ENCODE results near the gene RCOR3. TPM values are rescaled to one million over a fixed set of nuclear protein-coding genes. Genes with fewer than 3 reads are reported as not detected.
"Not testable (repeated sequence)": the region's sequence is repeated elsewhere in the genome, so short reads cannot be mapped to it uniquely, and the experiment has no call there.

The RCOR3 gene
- total RNA-seq, 1 experiment from 2014 or later, result 8.1 TPM

DNA sequence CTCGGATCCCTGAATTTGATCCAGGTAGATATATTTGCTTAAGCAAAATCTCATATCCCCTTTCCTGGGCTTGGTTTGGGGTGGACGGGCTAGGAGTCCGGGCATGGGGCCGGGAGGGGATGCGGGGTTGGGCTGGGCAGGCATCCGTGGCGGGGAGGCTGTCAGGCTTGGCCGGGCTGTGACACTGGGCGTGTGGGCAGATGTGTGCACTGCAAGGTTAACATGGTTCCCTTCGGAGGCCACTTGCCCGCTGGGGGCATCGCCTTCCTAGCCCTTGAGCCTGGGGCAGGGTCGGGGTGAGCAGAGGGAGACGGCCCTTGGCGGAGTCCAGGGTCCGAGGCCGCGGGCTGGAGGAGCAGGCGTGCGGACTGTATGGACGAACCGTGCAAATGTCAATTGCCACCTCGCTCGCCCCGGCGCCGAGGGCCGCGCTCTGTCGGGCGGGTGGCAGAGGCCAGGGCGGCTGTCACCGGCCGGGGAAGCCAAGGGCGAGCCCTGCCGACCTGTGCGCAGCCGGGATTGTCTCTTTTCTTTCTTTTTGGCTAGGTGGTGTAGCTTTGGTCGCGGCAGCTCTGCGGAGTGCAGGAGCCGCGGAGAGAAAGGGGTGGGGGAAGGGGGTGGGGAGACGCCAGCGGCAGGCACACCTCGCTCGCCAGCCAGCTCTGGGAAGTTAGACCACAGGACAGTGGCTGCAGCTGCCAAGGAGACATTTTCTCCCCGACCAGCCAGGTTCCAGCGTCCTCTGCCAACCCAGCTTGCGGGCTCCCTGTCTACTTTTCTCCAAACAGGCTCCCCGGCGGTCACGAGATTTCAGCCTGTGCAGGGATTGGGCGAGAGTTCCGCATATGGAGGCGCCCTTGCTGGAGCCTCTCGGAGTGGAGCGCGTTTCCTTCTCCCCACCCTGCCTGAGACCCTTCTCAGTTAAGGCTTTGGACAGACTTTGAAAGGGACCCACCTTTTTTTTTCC, 1.3 kb downstream of the RCOR3 start:
- peak; percentile 83 for DNase-seq (ENCODE audit: low read depth)

DNA sequence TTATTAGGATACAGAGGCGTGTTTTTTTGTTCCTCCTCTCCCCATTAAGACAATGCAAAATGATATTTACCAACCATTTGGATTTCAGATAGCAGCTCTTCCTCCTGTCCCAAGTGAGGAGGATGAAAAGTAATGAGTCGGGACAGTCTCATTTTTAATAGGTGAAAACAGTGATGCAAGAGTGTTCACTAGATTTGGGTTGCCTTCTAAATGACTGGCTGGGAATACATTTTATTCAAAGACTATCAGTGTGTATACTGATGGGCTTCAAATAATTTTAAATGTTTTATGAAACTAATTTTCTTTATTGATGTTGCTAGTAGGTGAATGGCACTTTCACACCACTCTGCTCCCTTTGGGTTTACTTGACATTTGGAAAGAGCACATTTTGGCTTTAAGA, 2.1 kb downstream of the RCOR3 start:
- no peak for DNase-seq (ENCODE audit: low read depth)

DNA sequence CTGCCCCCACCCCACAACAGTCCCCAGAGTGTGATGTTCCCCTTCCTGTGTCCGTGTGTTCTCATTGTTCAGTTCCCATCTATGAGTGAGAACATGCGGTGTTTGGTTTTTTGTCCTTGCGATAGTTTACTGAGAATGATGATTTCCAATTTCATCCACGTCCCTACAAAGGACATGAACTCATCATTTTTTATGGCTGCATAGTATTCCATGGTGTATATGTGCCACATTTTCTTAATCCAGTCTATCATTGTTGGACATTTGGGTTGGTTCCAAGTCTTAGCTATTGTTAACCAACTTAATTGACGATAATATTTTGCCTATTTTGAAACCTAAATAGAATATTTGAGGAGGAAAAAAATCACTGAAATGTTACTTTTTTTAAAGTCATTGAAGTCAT, 3.9 kb downstream of the RCOR3 start:
- DNase-seq (ENCODE audit: low read depth), result not testable (repeated sequence)

GRCh38 chr1:211267204-211267857, 8.2 kb downstream of the RCOR3 start:
- DNase-seq (ENCODE audit: low read depth), result no peak

DNA sequence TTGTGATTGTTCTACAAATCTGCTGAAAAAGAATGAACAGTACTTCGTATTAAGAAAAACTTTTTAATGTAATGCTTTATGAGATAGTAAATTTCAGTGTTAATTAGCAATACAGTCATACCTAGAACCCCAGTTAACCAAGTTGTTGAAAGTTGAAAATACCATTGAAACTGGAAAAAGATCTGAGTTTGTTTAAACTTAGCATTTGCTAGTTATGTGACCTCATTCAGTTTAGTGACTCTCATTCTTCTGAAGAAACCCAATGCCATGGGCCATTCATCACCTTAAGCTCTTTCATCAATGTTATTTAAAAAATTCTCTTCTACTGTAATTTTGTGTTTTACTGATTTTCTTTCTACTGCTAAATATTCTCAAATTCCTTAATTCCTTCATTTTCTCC, 20.2 kb downstream of the RCOR3 start:
- DNase-seq (ENCODE audit: low read depth), result no peak

DNA sequence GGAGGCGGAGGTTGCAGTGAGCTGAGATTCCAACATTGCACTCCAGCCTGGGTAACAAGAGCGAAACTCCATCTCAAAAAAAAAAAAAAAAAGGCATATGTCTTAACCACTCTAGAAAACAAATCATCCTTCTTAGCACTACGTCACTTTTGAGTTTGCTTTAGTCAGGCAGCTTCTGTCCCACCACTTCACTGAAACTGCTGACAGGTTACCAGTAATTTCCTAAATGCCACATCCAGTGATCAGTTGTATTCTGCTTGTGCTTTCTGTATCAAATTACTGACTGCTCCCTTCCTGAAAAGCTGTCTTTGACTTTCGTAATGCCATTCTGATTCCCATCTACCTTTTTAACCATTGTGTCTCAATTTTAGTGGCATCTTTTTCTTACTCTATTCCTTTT, 21.7 kb downstream of the RCOR3 start:
- DNase-seq (ENCODE audit: low read depth), result no peak

- DNase-seq (ENCODE audit: low read depth), result no peak
These were observed 22.3 kb downstream of the RCOR3 start for GRCh38 chr1:211281320-211282022.

DNA sequence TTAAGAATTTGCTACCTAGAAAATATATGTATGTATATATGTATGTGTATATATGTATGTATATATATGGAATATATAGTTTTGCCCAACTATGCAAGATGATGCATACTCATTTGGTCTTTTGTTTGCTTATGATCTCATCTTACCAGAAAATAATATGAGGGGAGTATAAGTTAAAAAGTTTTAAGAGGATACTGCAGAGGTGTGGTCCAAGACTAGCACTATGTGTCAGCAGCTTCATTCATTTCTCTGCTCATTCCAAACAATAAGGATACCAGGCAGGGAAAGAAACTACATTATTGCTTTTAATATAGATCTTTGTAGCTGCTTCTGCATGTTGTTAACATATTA, 22.8 kb downstream of the RCOR3 start:
- no peak for DNase-seq (ENCODE audit: low read depth)

DNA sequence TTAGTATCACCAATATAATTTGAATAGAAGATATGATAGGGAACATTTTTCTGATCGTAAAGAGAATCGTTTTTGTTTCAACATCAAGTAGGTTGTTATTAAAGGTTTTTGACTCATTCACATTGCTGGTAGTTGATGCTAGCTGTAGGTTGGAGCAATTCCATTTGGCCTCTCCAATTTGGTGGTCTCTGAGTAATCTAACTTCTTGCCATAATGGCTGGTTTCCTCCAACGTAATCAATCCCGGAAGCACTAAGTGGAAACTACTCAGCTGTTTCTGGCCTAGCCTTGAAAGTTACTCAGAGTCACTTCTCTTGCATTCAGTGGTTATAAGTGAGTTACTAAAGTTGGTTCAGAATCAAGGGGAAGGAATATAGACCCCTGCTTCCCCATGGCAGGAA, 26.0 kb downstream of the RCOR3 start:
- peak; percentile 41 for DNase-seq (ENCODE audit: low read depth)

DNA sequence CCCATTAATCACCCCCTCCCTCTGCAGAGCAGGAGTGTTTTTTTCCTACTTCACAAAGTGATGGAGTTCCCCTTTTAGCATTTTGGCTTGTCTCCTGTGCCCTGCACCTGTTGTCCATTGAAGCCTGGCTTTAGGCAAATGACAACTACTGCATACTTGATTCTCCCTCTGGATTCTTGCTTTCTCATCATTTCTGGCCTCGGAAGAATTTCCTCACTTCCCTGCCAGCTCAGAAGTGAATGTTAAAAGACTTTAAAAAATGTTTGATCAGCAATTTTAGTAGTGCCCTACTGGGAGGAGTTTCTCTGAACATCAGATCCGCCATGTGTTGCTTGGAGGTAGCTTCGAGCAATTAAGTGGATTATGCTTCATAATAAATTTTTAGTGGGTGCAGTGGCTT, 28.1 kb downstream of the RCOR3 start:
- DNase-seq (ENCODE audit: low read depth), result no peak

GRCh38 chr1:211292411-211292810, 33.2 kb downstream of the RCOR3 start:
- DNase-seq (ENCODE audit: low read depth), result no peak

DNA sequence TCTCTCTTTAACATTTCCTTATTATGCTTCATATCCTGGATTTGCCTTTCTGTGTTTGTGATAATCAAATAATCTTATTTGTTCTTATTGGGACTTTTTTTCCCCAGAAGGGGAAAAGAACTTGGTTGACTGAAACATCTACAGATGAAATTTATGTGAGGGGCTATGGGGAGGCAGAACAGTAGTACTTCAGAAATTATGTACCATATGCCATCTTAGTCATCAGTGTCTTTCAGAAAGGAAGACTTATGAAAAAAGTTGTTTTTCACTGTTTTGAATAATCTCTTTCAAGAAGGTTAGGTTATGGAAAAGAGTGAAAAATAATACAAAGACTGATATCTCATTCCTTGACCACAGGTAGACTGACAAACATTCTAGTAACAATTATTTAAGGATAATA, 37.2 kb downstream of the RCOR3 start:
- DNase-seq (ENCODE audit: low read depth), result no peak

GRCh38 chr1:211305044-211305443, 45.9 kb downstream of the RCOR3 start:
- no peak for DNase-seq (ENCODE audit: low read depth)

GRCh38 chr1:211309617-211310016, 50.5 kb downstream of the RCOR3 start:
- DNase-seq (ENCODE audit: low read depth), result no peak

DNA sequence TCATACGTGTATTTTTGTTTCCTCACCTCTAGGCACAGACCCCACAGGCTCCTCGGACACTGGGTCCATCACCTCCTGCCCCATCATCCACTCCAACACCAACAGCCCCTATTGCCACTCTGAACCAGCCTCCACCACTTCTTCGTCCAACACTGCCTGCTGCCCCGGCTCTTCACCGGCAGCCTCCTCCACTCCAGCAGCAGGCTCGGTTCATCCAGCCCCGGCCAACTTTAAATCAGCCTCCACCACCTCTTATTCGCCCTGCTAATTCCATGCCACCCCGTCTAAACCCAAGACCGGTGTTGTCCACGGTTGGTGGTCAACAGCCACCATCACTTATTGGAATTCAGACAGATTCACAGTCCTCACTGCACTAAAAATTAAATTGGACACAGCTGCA, 54.2 kb downstream of the RCOR3 start:
- DNase-seq (ENCODE audit: low read depth), result no peak

DNA sequence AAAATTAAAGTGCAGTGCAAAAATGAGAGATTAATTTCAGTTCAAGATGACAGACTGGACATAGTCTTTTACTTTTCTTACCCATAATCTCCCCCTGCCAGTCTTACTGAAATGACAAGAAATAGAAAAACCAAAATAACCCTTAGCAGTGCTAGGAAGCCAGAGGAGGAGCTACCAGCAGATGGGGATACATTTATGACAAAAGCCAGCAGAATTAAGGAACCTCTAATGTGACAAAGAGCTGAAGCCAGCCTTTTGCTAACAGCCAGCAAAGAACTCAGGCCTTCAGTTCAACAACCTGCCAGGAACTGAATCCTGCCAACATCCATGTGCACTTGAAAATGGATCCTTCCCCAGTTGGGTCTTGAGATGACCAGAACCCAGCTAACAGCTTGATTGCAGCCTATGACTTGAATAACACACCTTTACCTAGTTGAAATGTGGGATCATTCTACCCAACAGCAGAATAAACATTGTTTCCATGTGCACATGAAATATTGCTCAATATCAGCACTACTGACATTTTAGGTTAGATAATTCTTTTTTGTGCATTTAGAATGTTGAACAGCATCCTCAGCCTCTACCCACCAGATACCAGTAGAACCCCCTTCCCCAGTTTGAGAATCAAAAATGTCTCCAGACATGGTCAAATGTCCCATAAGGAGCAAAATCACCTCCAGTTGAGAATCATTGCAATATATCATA, 59.6 kb downstream of the RCOR3 start:
- DNase-seq (ENCODE audit: low read depth), result no peak

GRCh38 chr1:211319892-211320291, 60.7 kb downstream of the RCOR3 start:
- no peak for DNase-seq (ENCODE audit: low read depth)

DNA sequence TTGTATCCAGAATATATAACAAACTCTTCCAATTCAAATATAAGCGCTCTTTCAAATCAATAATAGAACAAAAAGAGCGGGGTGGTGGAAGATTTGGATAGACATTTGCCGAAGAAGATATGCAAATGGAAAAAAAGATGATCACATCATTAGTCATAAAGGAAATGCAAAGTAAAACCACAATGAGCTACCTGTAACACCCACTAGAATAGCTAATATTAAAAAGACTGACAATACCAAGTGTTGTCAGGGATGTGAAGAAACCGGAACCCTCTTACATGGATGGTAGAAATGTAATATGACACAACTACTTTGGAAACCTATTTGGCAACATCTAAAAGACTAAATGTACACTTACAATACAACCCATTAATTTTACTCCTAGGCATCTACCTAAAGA, 61.8 kb downstream of the RCOR3 start:
- DNase-seq (ENCODE audit: low read depth), result no peak

DNA sequence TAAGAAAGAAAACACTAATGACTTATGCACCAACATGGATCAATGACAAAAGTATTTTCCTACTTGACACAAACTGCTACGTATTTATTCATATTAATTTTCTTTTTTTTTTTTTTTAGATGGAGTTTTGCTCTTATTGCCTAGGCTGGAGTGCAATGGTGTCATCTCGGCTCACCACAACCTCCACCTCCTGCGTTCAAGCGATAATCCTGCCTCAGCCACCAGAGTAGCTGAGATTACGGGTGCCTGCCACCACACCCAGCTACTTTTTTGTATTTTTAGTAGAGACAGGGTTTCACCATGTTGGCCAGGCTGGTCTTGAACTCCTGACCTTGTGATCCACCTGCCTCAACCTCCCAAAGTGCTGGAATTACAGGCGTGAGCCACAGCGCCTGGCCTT, 62.5 kb downstream of the RCOR3 start:
- not testable (repeated sequence) for DNase-seq (ENCODE audit: low read depth)

- peak; percentile 64 for DNase-seq (ENCODE audit: low read depth)
These were observed 64.2 kb downstream of the RCOR3 start for GRCh38 chr1:211323156-211324063.

Measured in Daoy (cell line).